K562 (cell line): ENCODE measurements around the gene HDAC9. TPM values are rescaled to one million over a fixed set of nuclear protein-coding genes. Genes with fewer than 3 reads are reported as not detected.

Source experiments
- ARID2 ChIP-seq: fragments of 450-650 bp; IDR thresholded peaks from 2 replicates; pipeline ENCODE4 v1.6.1; 2017; ENCODE audit warnings: antibody characterized with exemption, mild to moderate bottlenecking
- ELF2 ChIP-seq: fragments of 250-450 bp; sonication (Bioruptor Pico); IDR thresholded peaks from 2 replicates; pipeline ENCODE4 v1.5.0; 2021; ENCODE audit warnings: mild to moderate bottlenecking
- FOXA1 ChIP-seq: fragments of 450-650 bp; IDR thresholded peaks from 2 replicates; pipeline ENCODE4 v1.6.1; 2016; ENCODE audit warnings: mild to moderate bottlenecking, borderline replicate concordance
- HMGXB4 ChIP-seq: sonication (generic); formaldehyde crosslinking; IDR thresholded peaks from 2 replicates; pipeline ENCODE4 v1.8.1; 2023; ENCODE audit warnings: mild to moderate bottlenecking, missing genetic modification reagents
- MAFF ChIP-seq: IDR thresholded peaks from 2 replicates; pipeline ENCODE4 v1.6.1; 2012; ENCODE audit warnings: low read length, improper control_type of control experiment
- PRMT5 ChIP-seq: sonication (generic); formaldehyde crosslinking; IDR thresholded peaks from 2 replicates; pipeline ENCODE4 v1.5.0; 2020; ENCODE audit warnings: missing genetic modification reagents
- SNAPC5 ChIP-seq: fragments of 250-450 bp; sonication (Bioruptor Pico); IDR thresholded peaks from 2 replicates; pipeline ENCODE4 v1.8.0; 2021; ENCODE audit warnings: moderate library complexity, mild to moderate bottlenecking, inconsistent platforms
- TCF3 ChIP-seq: sonication (generic); formaldehyde crosslinking; IDR thresholded peaks from 2 replicates; pipeline ENCODE4 v1.4.0; 2020; ENCODE audit warnings: mild to moderate bottlenecking, missing genetic modification reagents
- ZBTB49 ChIP-seq: sonication (generic); formaldehyde crosslinking; IDR thresholded peaks from 2 replicates; pipeline ENCODE4 v1.8.0; 2022; ENCODE audit warnings: missing genetic modification reagents, mild to moderate bottlenecking, borderline replicate concordance
- ZNF518B ChIP-seq: fragments of 250-450 bp; sonication (Bioruptor Pico); IDR thresholded peaks from 2 replicates; pipeline ENCODE4 v1.5.0; 2021; ENCODE audit warnings: mild to moderate bottlenecking, moderate library complexity
- polyA plus RNA-seq, 8 experiments: library from polyadenylated mRNA; depleted of rRNA in 4 of 8; stranded (reverse) in 5 of 8; unstranded in 3 of 8; fragments of >200 nt; fragmentation: Nextera tagmentation in 2 of 8; fragmentation: Illumina TruSeq in 1 of 8; extraction: Ambion mirVana in 2 of 8; extraction: Trizol in 1 of 8; gene quantifications; 2 replicates each; pipeline versions ENCODE4 v1.2.1 to v1.2.3, GENCODE V29; 2011 to 2014; ENCODE audit warnings: inconsistent platforms in 1 of 8, missing spikeins in 1 of 8
- total RNA-seq, 7 experiments: library from RNA; depleted of rRNA in 6 of 7; stranded (reverse); fragments of >200 nt in 6 of 7; fragmentation: Illumina TruSeq in 2 of 7; extraction: Trizol in 2 of 7; gene quantifications; 2 replicates each; pipeline versions ENCODE4 v1.2.1 to v1.2.3, GENCODE V29; 2011 to 2021; ENCODE audit warnings: low replicate concordance in 1 of 7

The HDAC9 gene
- total and polyA plus RNA-seq, 9 of the 15 experiments (the other 6 are each of a cell fraction or from before 2014, with no cell fraction given), result 0.08 to 0.91 (median 0.33) TPM

GRCh38 chr7:19020711-19021110, 525.2 kb downstream of the HDAC9 start (continued):
- no peak for TF ChIP-seq MAFF
- TF ChIP-seq ZBTB49 (CRISPR knock-in tag), result no peak
- TF ChIP-seq FOXA1, result no peak
- no peak for TF ChIP-seq HMGXB4 (CRISPR knock-in tag)
- no peak for TF ChIP-seq PRMT5 (CRISPR knock-in tag)
- TF ChIP-seq ZNF518B (CRISPR knock-in tag), result no peak
- no peak for TF ChIP-seq SNAPC5 (CRISPR knock-in tag)
- no peak for TF ChIP-seq ARID2
- TF ChIP-seq TCF3 (CRISPR knock-in tag), result no peak
- no peak for TF ChIP-seq ELF2 (CRISPR knock-in tag)
- TF ChIP-seq, all 486 proteins: peak for 0
